Measurements from ENCODE around the gene TSPEAR. TPM values are rescaled to one million over a fixed set of nuclear protein-coding genes. Genes with fewer than 3 reads are reported as not detected.
"Not testable (repeated sequence)": the region's sequence is repeated elsewhere in the genome, so short reads cannot be mapped to it uniquely, and the experiment has no call there.

TSPEAR gene
- total and polyA plus RNA-seq, 4 donors = 0.24 to 0.66 (median 0.33) TPM; not detected in 1

DNA sequence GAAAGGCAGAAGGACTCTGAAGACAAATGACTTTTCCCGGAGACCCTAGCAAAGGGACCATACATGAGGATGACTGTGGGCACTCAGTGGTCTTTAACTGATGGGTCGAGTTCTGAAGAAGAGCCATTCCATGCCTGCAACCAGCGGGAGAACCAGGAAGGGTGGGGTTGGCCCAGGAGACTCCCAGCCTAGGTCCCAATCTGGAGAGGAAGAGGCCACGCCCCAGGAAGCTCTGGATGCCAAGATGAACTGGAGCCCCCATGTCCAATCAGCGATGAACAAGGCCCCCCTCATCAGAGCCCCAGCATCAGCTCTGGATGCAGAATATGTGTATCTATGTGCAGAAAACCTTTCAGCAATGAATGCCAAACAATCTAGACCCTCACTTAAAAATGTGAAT, 70.6 kb downstream of the TSPEAR start:
- H3K27me3 ChIP-seq (ENCODE audit: control insufficient read depth, insufficient read depth, low read length) = no peaks in the 10 kb centered on the region

DNA sequence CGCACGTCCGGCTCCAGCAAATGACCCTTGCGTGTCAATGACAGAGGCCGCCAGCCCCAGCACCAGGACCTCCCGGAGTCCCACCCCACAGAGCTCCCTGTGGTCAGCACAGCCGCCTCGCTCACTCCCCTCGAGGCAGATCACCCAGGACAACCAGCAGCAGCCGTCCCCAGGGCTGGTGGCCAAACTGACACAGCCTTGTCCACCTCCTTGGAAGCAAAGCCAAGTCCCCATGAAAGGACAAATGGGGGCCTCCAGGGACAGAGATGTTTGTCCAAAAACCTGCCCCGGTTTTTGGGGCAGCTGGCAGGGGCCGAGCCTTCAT, 72.1 kb downstream of the TSPEAR start:
- DNase-seq (ENCODE audit: low read depth in 4 of 6, low spot score in 6 of 6) = no peak
- no peaks in the 10 kb centered on the region for H3K27me3 ChIP-seq (ENCODE audit: control insufficient read depth, insufficient read depth, low read length)
- no peak overlapping the region for H3K4me3 ChIP-seq (ENCODE audit: low read depth, low read length)
- H3K9me3 ChIP-seq (ENCODE audit: control insufficient read depth, insufficient read depth, low read length) = peaks cover 5% of the 10 kb centered on the region
- H3K4me1 ChIP-seq (ENCODE audit: control insufficient read depth, insufficient read depth, low read length) = peaks cover 8% of the 10 kb centered on the region
- H3K27ac ChIP-seq (ENCODE audit: low read depth, low read length) = no peak overlapping the region
- H3K36me3 ChIP-seq (ENCODE audit: control insufficient read depth, insufficient read depth, low read length) = no peaks in the 10 kb centered on the region
- 89% methylated on average over 12 of the region's 12 CpGs for WGBS (ENCODE audit: insufficient coverage)

More for the DNA sequence above, 70.6 kb downstream of the TSPEAR start:
- 83% methylated on average over 4 of the region's 5 CpGs for WGBS (ENCODE audit: insufficient coverage)
- no peak for DNase-seq (ENCODE audit: low read depth in 4 of 6, low spot score in 6 of 6)
- H3K4me1 ChIP-seq (ENCODE audit: control insufficient read depth, insufficient read depth, low read length) = peaks cover 8% of the 10 kb centered on the region
- no peak overlapping the region for H3K27ac ChIP-seq (ENCODE audit: low read depth, low read length)
- H3K4me3 ChIP-seq (ENCODE audit: low read depth, low read length) = no peak overlapping the region
- no peaks in the 10 kb centered on the region for H3K36me3 ChIP-seq (ENCODE audit: control insufficient read depth, insufficient read depth, low read length)
- H3K9me3 ChIP-seq (ENCODE audit: control insufficient read depth, insufficient read depth, low read length) = peaks cover 7% of the 10 kb centered on the region

DNA sequence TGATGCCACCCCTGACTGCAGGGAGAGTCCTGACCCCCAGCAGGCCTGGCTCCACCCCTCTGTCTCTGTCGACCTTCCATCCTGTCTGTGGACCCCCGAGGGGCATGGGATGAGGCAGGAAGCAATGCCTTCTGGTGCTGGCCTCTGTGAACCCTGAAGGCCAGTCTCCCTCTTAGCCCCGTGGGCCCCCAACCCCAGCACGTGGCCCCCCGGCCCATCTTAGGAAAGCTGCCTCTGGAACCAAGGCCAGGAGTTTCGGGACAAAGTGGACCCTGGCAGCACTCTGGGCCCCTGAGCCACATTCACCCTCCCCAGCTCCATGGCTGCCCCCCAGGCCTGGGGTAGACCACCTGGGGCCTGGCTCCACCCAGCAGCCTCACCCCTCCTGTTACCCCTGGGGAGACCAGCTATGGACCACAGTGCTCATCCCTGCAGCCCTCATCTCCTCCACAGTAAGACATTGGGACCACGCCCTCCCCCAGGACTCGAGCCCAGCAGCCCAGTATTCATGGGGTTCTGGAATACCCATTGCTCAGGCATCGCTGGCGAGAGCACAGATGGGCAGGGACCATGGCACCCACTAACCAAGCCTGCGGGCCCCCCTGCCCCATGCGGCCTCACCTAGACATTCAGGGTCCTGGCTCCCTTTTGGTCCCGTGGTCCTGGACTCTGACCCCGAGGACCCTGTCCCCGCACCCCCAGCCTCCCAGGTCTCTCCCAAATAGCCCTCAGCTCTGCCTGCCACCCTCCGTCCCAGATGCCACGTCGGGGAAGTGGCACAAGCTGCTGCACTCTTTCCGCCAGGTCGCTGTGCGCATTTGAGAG, 72.7 kb downstream of the TSPEAR start:
- DNase-seq (ENCODE audit: low read depth in 4 of 6, low spot score in 6 of 6); H3K36me3 ChIP-seq (ENCODE audit: control insufficient read depth, insufficient read depth, low read length); H3K27ac ChIP-seq (ENCODE audit: low read depth, low read length); H3K4me1 ChIP-seq (ENCODE audit: control insufficient read depth, insufficient read depth, low read length); H3K27me3 ChIP-seq (ENCODE audit: control insufficient read depth, insufficient read depth, low read length); H3K4me3 ChIP-seq (ENCODE audit: low read depth, low read length); H3K9me3 ChIP-seq (ENCODE audit: control insufficient read depth, insufficient read depth, low read length): not testable (repeated sequence)
- WGBS (ENCODE audit: insufficient coverage) = 90% methylated on average over 15 of the region's 21 CpGs

DNA sequence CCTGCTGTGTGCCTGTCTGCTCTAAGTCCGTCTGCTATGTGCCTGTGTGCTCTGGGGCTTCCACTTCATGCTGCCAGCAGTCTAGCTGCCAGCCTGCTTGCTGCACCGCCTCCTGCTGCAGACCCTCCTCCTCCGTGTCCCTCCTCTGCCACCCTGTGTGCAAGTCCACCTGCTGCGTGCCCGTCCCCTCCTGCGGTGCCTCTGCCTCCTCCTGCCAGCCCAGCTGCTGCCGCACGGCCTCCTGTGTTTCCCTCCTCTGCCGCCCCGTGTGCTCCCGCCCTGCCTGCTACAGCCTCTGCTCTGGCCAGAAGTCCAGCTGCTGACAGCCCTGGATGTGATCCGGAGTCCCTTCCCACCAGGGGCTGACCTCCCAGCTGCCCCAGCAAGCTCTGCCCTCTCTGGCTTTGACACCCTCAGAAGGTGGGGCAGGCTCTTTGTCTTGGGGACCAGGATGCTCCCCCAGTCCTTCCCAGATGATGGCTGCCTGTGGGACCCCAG, 73.5 kb downstream of the TSPEAR start:
- WGBS (ENCODE audit: insufficient coverage) = 58% methylated on average over 3 of the region's 12 CpGs
- H3K4me1 ChIP-seq (ENCODE audit: control insufficient read depth, insufficient read depth, low read length); H3K4me3 ChIP-seq (ENCODE audit: low read depth, low read length); DNase-seq (ENCODE audit: low read depth in 4 of 6, low spot score in 6 of 6); H3K36me3 ChIP-seq (ENCODE audit: control insufficient read depth, insufficient read depth, low read length); H3K27me3 ChIP-seq (ENCODE audit: control insufficient read depth, insufficient read depth, low read length); H3K9me3 ChIP-seq (ENCODE audit: control insufficient read depth, insufficient read depth, low read length); H3K27ac ChIP-seq (ENCODE audit: low read depth, low read length): not testable (repeated sequence)

DNA sequence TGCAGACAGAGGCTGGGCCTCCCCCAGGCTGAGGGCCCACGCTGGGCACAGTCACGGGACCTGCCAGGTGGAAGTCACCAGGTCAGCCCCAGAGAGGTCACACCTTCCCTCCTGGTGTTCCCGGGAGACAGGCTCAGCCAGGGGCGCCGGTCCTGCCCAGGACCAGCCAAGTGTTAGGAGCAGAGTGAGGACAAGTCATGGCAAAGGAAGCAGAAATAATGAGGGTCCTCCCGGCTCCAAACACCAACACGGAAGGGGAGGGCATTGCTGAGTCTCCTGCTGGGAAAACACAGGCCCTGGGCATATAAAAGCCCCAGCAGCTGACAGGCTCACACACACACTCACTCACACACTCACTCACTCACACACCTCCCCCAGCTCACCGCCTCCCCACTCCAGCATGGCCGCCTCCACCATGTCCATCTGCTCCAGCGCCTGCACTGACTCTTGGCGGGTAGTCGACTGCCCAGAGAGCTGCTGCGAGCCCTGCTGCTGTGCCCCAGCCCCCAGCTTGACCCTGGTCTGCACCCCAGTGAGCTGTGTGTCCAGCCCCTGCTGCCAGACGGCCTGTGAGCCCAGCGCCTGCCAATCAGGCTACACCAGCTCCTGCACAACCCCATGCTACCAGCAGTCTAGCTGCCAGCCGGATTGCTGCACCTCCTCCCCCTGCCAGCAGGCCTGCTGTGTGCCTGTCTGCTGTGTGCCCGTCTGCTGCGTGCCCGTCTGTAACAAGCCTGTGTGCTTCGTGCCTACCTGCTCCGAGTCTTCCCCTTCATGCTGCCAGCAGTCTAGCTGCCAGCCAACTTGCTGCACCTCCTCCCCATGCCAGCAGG, 74.1 kb downstream of the TSPEAR start, which contains the start of gene KRTAP10-10:
TSS of gene KRTAP10-10 (plus strand) at position 339 of the 833 bp plus-strand sequence. CDS start at position 401, 62 bp downstream.
- H3K36me3 ChIP-seq (ENCODE audit: control insufficient read depth, insufficient read depth, low read length) = no peaks in the 10 kb centered on the region
- 34% methylated on average over 18 of the region's 21 CpGs for WGBS (ENCODE audit: insufficient coverage)
- no peak within 1 kb of the TSS for H3K27ac ChIP-seq (ENCODE audit: low read depth, low read length)
- no peak for DNase-seq (ENCODE audit: low read depth in 4 of 6, low spot score in 6 of 6)
- no peaks in the 10 kb centered on the region for H3K27me3 ChIP-seq (ENCODE audit: control insufficient read depth, insufficient read depth, low read length)
- peaks cover 8% of the 10 kb centered on the region for H3K4me1 ChIP-seq (ENCODE audit: control insufficient read depth, insufficient read depth, low read length)
- H3K4me3 ChIP-seq (ENCODE audit: low read depth, low read length) = no peak within 1 kb of the TSS
- H3K9me3 ChIP-seq (ENCODE audit: control insufficient read depth, insufficient read depth, low read length) = peaks cover 2% of the 10 kb centered on the region

DNA sequence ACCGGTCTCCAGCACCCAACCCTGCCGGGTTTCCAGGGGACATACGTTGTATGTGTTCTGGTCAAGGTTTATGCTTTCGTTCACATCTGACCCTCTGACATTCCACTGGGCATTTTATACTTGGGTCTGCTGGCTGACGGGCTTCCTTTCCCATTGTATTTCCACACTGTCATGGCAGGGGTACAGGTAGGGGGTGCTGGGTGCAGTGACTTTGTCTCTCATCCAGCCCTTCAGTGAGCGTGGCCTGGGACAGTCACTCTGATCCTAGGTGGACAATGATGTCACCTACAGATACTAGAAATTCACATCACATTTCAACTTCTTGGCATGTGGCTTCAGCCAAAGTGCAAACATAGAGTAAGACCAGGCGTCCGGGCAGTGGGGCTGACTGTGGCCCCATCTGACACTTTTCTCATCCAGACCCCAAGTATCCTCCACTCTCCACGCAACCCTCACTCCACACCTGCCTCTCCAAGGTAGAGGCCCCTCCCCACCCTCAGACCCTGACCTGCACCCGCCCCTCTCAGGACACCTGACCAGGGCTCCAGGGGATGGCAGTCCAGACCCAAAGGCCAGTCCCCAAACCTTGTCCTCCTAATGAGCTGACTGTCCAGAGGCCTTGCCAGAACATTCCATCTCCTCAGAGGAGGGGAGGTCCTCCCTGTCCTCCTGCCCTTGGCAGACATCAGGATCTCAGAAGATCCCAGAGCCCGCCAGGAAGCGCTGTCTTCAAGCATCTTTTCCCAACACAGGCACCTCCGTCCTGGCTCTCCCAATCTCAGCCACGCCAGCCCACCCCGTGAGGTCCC, 75.0 kb downstream of the TSPEAR start:
- Histone ChIP-seq H3K9me3 (ENCODE audit: control insufficient read depth, insufficient read depth, low read length) (peaks cover 6% of the 10 kb centered on the region), H3K36me3 (ENCODE audit: control insufficient read depth, insufficient read depth, low read length) (no peaks in the 10 kb centered on the region), H3K27me3 (ENCODE audit: control insufficient read depth, insufficient read depth, low read length) (no peaks in the 10 kb centered on the region), H3K4me3 (ENCODE audit: low read depth, low read length) (no peak overlapping the region), H3K4me1 (ENCODE audit: control insufficient read depth, insufficient read depth, low read length) (peaks cover 8% of the 10 kb centered on the region), H3K27ac (ENCODE audit: low read depth, low read length) (no peak overlapping the region)
- WGBS (ENCODE audit: insufficient coverage) = 85% methylated on average over 12 of the region's 15 CpGs
- DNase-seq (ENCODE audit: low read depth in 4 of 6, low spot score in 6 of 6) = no peak

DNA sequence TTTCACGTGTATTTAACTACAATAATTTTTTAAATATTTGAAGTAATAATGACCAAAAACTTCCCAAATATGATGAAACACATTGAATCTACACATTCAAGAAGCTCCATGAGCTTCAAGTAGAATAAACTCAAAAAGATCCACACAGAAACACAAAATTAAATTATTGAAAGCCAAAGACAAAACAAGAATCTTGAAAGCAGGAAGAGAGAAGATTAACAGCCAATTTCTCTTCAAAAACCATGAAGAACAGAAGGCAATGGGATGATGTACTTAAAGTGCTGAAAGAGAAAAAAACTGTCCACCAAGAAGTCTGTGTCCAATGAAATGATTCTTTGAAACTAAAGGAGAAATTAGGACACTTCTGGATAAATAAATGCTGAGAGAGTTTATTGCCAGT, 79.3 kb downstream of the TSPEAR start:
- no peak overlapping the region for H3K4me3 ChIP-seq (ENCODE audit: low read depth, low read length)
- H3K27me3 ChIP-seq (ENCODE audit: control insufficient read depth, insufficient read depth, low read length) = no peaks in the 10 kb centered on the region
- peaks cover 7% of the 10 kb centered on the region for H3K9me3 ChIP-seq (ENCODE audit: control insufficient read depth, insufficient read depth, low read length)
- no peak for DNase-seq (ENCODE audit: low read depth in 4 of 6, low spot score in 6 of 6)
- H3K4me1 ChIP-seq (ENCODE audit: control insufficient read depth, insufficient read depth, low read length) = peaks cover 5% of the 10 kb centered on the region
- WGBS (ENCODE audit: insufficient coverage) = no CpG with 5 or more reads among the region's 1 CpG
- H3K36me3 ChIP-seq (ENCODE audit: control insufficient read depth, insufficient read depth, low read length) = no peaks in the 10 kb centered on the region
- H3K27ac ChIP-seq (ENCODE audit: low read depth, low read length) = no peak overlapping the region

DNA sequence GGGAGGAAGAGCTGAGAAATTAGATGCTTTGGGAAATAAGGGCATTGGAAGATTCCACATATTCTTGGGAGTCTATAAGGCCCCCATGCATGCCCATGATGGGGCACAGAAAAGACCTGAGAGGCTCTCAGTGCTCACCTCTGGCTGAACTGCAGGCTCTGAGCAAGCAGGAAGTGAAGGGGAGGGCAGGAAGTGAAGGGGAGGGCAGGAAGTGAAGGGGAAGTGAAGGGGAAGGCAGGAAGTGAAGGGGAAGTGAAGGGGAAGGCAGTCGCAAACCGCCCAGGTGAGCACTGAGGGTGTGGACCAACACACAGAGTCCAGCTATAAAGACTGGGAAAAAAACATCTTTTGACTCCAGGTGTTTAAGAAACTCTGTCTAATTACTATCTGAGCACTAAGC, 80.9 kb downstream of the TSPEAR start:
- DNase-seq (ENCODE audit: low read depth in 4 of 6, low spot score in 6 of 6) = no peak
- peaks cover 7% of the 10 kb centered on the region for H3K9me3 ChIP-seq (ENCODE audit: control insufficient read depth, insufficient read depth, low read length)
- H3K36me3 ChIP-seq (ENCODE audit: control insufficient read depth, insufficient read depth, low read length) = no peaks in the 10 kb centered on the region
- no peak overlapping the region for H3K4me3 ChIP-seq (ENCODE audit: low read depth, low read length)
- H3K27ac ChIP-seq (ENCODE audit: low read depth, low read length) = no peak overlapping the region
- H3K27me3 ChIP-seq (ENCODE audit: control insufficient read depth, insufficient read depth, low read length) = no peaks in the 10 kb centered on the region
- H3K4me1 ChIP-seq (ENCODE audit: control insufficient read depth, insufficient read depth, low read length) = peaks cover 3% of the 10 kb centered on the region
- 80% methylated on average over 2 of the region's 2 CpGs for WGBS (ENCODE audit: insufficient coverage)

DNA sequence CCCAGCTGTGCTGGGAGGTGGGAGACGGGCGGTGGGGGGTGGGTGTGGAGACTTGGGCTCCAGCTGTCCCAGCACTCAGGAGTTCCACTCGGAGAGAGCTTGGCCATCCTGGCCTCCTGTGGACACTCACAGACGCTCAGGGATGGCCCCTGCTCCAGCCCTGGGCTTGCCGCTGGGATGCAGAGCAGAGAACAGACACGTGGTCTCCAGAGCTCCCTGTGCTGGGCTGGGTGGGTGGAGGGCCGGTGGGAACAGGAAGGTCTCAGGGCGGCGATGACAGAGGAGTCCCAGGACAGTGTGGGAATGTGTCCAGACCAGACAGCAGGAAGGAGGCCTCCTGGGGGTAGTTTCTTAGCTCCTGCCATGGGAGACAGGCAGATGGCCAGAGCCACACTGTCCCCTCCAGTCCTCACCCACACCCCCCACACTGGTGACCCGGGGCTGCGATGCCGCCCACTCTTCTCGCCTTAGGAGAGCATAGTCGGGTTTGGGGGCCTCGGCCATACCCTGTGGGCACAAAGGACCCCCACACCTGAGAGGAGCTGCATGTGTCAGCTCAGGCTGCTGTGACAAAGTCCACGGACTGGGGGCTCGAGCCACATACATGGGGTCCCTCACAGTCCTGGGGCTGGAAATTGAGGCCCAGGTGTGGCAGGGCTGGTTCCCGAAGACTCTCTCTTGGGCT, 82.5 kb downstream of the TSPEAR start:
- no peak overlapping the region for H3K4me3 ChIP-seq (ENCODE audit: low read depth, low read length)
- no peaks in the 10 kb centered on the region for H3K36me3 ChIP-seq (ENCODE audit: control insufficient read depth, insufficient read depth, low read length)
- H3K4me1 ChIP-seq (ENCODE audit: control insufficient read depth, insufficient read depth, low read length) = peaks cover 3% of the 10 kb centered on the region
- peaks cover 7% of the 10 kb centered on the region for H3K9me3 ChIP-seq (ENCODE audit: control insufficient read depth, insufficient read depth, low read length)
- no peak overlapping the region for H3K27ac ChIP-seq (ENCODE audit: low read depth, low read length)
- 70% methylated on average over 18 of the region's 18 CpGs for WGBS (ENCODE audit: insufficient coverage)
- no peaks in the 10 kb centered on the region for H3K27me3 ChIP-seq (ENCODE audit: control insufficient read depth, insufficient read depth, low read length)
- DNase-seq (ENCODE audit: low read depth in 4 of 6, low spot score in 6 of 6) = no peak
